K562 (cell line): ENCODE measurements around the gene SLC28A3. TPM values are rescaled to one million over a fixed set of nuclear protein-coding genes. Genes with fewer than 3 reads are reported as not detected.
A peak's percentile ranks its signal among the peaks of the same experiment; 100 is the strongest.

Experiments used
- BCOR ChIP-seq: fragments of 450-650 bp; IDR thresholded peaks from 2 replicates; pipeline ENCODE4 v1.6.1; 2016
- CTBP1 ChIP-seq: fragments of 450-650 bp; IDR thresholded peaks from 2 replicates; pipeline ENCODE4 v1.6.1; 2016; ENCODE audit warnings: borderline replicate concordance
- FOXA3 ChIP-seq, 2 experiments: fragments of 450-650 bp in 1 of 2; sonication (generic) in 1 of 2; formaldehyde crosslinking; IDR thresholded peaks in 1 of 2; conservative IDR thresholded peaks in 1 of 2; 2 replicates each; pipeline versions ENCODE4 v1.4.0 to v1.8.0; 2020 to 2022; ENCODE audit warnings: mild to moderate bottlenecking in 2 of 2, missing genetic modification reagents in 1 of 2
- FOXK2 ChIP-seq, 2 experiments: fragments of 450-650 bp; IDR thresholded peaks in 1 of 2; conservative IDR thresholded peaks in 1 of 2; 2 replicates each; pipeline ENCODE4 v1.6.1; 2016; ENCODE audit warnings: low read depth in 2 of 2, mild to moderate bottlenecking in 1 of 2
- GATAD2B ChIP-seq: fragments of 450-650 bp; IDR thresholded peaks from 2 replicates; pipeline ENCODE4 v1.6.1; 2017; ENCODE audit warnings: mild to moderate bottlenecking, borderline replicate concordance
- KHSRP ChIP-seq: fragments of 450-650 bp; IDR thresholded peaks from 2 replicates; pipeline ENCODE4 v1.6.1; 2017
- MEF2A ChIP-seq: IDR thresholded peaks from 2 replicates; pipeline ENCODE4 v1.6.1; 2011; ENCODE audit warnings: low read depth, mild to moderate bottlenecking, low read length, moderate library complexity; ENCODE audit not compliant: control insufficient read depth
- MXD1 ChIP-seq: fragments of 250-450 bp; sonication (Bioruptor Pico); IDR thresholded peaks from 2 replicates; pipeline ENCODE4 v1.8.0; 2021; ENCODE audit warnings: borderline replicate concordance, mild to moderate bottlenecking, moderate library complexity; ENCODE audit not compliant: poor library complexity, severe bottlenecking
- NONO ChIP-seq, 2 experiments: fragments of 200-400 bp in 1 of 2; fragments of 450-650 bp in 1 of 2; formaldehyde crosslinking in 1 of 2; IDR thresholded peaks; 2 replicates each; pipeline ENCODE4 v1.6.1; 2017; ENCODE audit warnings: low read depth in 2 of 2, mild to moderate bottlenecking in 2 of 2, moderate library complexity in 2 of 2, low read length in 1 of 2
- PHB2 ChIP-seq: fragments of 450-650 bp; IDR thresholded peaks from 2 replicates; pipeline ENCODE4 v1.6.1; 2017; ENCODE audit warnings: low read depth
- SMAD4 ChIP-seq: fragments of 250-450 bp; sonication (Bioruptor Pico); conservative IDR thresholded peaks from 2 replicates; pipeline ENCODE4 v1.8.0; 2021; ENCODE audit warnings: inconsistent platforms, mild to moderate bottlenecking, moderate library complexity
- ZKSCAN8 ChIP-seq: fragments of 200-800 bp; sonication (Bioruptor generic); IDR thresholded peaks from 2 replicates; pipeline ENCODE4 v1.6.1; 2016; ENCODE audit warnings: missing genetic modification characterization, missing compliant biosample characterization
- ZNF175 ChIP-seq: fragments of 200-800 bp; sonication (Bioruptor generic); IDR thresholded peaks from 2 replicates; pipeline ENCODE4 v1.6.1; 2016; ENCODE audit warnings: low read depth, mild to moderate bottlenecking, missing genetic modification characterization, missing compliant biosample characterization
- ZNF274 ChIP-seq: IDR thresholded peaks from 2 replicates; pipeline ENCODE4 v1.6.1; 2011; ENCODE audit warnings: low read depth, mild to moderate bottlenecking, low read length, moderate library complexity, borderline replicate concordance
- ZNF347 ChIP-seq: fragments of 450-650 bp; formaldehyde crosslinking; IDR thresholded peaks from 2 replicates; pipeline ENCODE4 v1.4.0; 2020; ENCODE audit warnings: low read depth, mild to moderate bottlenecking, moderate library complexity
- ZNF589 ChIP-seq: fragments of 200-800 bp; sonication (Bioruptor generic); IDR thresholded peaks from 2 replicates; pipeline ENCODE4 v1.6.1; 2016; ENCODE audit warnings: low read depth, missing genetic modification characterization, missing compliant biosample characterization
- ZNF766 ChIP-seq: fragments of 200-800 bp; sonication (Bioruptor generic); conservative IDR thresholded peaks from 2 replicates; pipeline ENCODE4 v1.6.1; 2016; ENCODE audit warnings: missing genetic modification characterization, missing compliant biosample characterization
- polyA plus RNA-seq, 8 experiments: library from polyadenylated mRNA; depleted of rRNA in 4 of 8; stranded (reverse) in 5 of 8; unstranded in 3 of 8; fragments of >200 nt; fragmentation: Nextera tagmentation in 2 of 8; fragmentation: Illumina TruSeq in 1 of 8; extraction: Ambion mirVana in 2 of 8; extraction: Trizol in 1 of 8; gene quantifications; 2 replicates each; pipeline versions ENCODE4 v1.2.1 to v1.2.3, GENCODE V29; 2011 to 2014; ENCODE audit warnings: inconsistent platforms in 1 of 8, missing spikeins in 1 of 8
- total RNA-seq, 7 experiments: library from RNA; depleted of rRNA in 6 of 7; stranded (reverse); fragments of >200 nt in 6 of 7; fragmentation: Illumina TruSeq in 2 of 7; extraction: Trizol in 2 of 7; gene quantifications; 2 replicates each; pipeline versions ENCODE4 v1.2.1 to v1.2.3, GENCODE V29; 2011 to 2021; ENCODE audit warnings: low replicate concordance in 1 of 7
- TF ChIP-seq, protein P1 (sequence below), 2 experiments: fragments of 450-650 bp; formaldehyde crosslinking in 1 of 2; IDR thresholded peaks; 2 replicates each; pipeline versions ENCODE4 v1.4.0 to v1.6.1; 2014 to 2020; ENCODE audit warnings: mild to moderate bottlenecking in 2 of 2, borderline replicate concordance in 1 of 2, low read depth in 1 of 2

Gene SLC28A3
- total and polyA plus RNA-seq, 9 of the 15 experiments (the other 6 are each of a cell fraction or from before 2014, with no cell fraction given): not detected

DNA sequence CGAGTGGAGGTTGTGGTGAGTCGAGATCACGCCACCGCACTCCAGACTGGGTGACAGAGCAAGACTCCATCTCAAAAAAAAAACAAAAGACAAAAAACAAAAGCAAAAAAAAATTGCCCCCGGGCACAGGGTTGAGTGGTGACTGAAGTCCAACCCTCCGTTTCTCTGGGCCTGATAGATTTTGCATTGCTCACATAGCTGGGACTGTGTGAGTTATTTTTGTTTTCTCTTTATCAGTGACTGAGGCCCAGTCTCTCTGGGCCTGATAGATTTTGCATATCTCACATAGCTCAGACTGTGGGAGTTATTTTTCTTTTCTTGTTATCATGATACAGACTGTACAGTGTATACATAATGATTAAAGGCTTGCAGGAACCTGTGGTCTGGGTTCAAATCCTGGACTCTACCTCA lies 2.6 kb upstream of the SLC28A3 start (continued):
- TF ChIP-seq, protein P1, sequence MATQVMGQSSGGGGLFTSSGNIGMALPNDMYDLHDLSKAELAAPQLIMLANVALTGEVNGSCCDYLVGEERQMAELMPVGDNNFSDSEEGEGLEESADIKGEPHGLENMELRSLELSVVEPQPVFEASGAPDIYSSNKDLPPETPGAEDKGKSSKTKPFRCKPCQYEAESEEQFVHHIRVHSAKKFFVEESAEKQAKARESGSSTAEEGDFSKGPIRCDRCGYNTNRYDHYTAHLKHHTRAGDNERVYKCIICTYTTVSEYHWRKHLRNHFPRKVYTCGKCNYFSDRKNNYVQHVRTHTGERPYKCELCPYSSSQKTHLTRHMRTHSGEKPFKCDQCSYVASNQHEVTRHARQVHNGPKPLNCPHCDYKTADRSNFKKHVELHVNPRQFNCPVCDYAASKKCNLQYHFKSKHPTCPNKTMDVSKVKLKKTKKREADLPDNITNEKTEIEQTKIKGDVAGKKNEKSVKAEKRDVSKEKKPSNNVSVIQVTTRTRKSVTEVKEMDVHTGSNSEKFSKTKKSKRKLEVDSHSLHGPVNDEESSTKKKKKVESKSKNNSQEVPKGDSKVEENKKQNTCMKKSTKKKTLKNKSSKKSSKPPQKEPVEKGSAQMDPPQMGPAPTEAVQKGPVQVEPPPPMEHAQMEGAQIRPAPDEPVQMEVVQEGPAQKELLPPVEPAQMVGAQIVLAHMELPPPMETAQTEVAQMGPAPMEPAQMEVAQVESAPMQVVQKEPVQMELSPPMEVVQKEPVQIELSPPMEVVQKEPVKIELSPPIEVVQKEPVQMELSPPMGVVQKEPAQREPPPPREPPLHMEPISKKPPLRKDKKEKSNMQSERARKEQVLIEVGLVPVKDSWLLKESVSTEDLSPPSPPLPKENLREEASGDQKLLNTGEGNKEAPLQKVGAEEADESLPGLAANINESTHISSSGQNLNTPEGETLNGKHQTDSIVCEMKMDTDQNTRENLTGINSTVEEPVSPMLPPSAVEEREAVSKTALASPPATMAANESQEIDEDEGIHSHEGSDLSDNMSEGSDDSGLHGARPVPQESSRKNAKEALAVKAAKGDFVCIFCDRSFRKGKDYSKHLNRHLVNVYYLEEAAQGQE (IDR thresholded peaks at IDR 0.05; ENCODE audit: borderline replicate concordance): no peak
- TF ChIP-seq, protein P1 (CRISPR knock-in tag; IDR thresholded peaks at IDR 0.05; ENCODE audit: low read depth): no peak
- 0 out of 2 replicates have a peak, but pooled peaks have one; percentile 25 for TF ChIP-seq BCOR
- no peak for TF ChIP-seq FOXK2 (conservative IDR thresholded peaks at IDR 0.05 in 1 of 2, IDR thresholded peaks at IDR 0.05 in 1 of 2; ENCODE audit: low read depth in 2 of 2)
- peak in 1 of 2 experiments; percentile 70; a peak in 2 of 4 replicates for TF ChIP-seq FOXA3 (CRISPR knock-in tag; conservative IDR thresholded peaks at IDR 0.05 in 1 of 2, IDR thresholded peaks at IDR 0.05 in 1 of 2)
- no peak for TF ChIP-seq NONO (IDR thresholded peaks at IDR 0.05; ENCODE audit: low read depth in 2 of 2, low read length in 1 of 2)
- TF ChIP-seq ZNF347 (CRISPR knock-in tag): no peak
- no peak for TF ChIP-seq ZNF274
- TF ChIP-seq ZKSCAN8 (CRISPR knock-in tag): peak; percentile 99
- TF ChIP-seq CTBP1: no peak
- peak; percentile 84 for TF ChIP-seq SMAD4 (CRISPR knock-in tag)
- peak; percentile 81 for TF ChIP-seq ZNF589 (CRISPR knock-in tag)
- TF ChIP-seq KHSRP: peak; percentile 46; the same call in 1 of the 2 replicates
- peak; percentile 45; the same call in 1 of the 2 replicates for TF ChIP-seq ZNF175
- TF ChIP-seq MXD1 (CRISPR knock-in tag): no peak
- TF ChIP-seq GATAD2B: no peak
- TF ChIP-seq MEF2A: peak; percentile 75
- TF ChIP-seq PHB2: peak; percentile 71; the same call in 1 of the 2 replicates
- peak; percentile 64 for TF ChIP-seq ZNF766 (CRISPR knock-in tag)
